ENCODE results near the gene BICD1. TPM values are rescaled to one million over a fixed set of nuclear protein-coding genes. Genes with fewer than 3 reads are reported as not detected.
"Not testable (repeated sequence)": the region's sequence is repeated elsewhere in the genome, so short reads cannot be mapped to it uniquely, and the experiment has no call there.

The BICD1 gene
- total RNA-seq, 4 donors from 2014 or later: 1.5 to 4.5 (median 2.4) TPM

- intact Hi-C loops (cut with DNase I; ENCODE audit: low total_unique reads): no loop called here
Measured at GRCh38 chr12:32091696-32092095, 15.0 kb upstream of the BICD1 start.

GRCh38 chr12:32098112-32098511 is 8.5 kb upstream of the BICD1 start:
- no peak for DNase-seq (ENCODE audit: low spot score in 2 of 2)
- no peak overlapping the region for H3K4me3 ChIP-seq (ENCODE audit: low read depth, poor library complexity, severe bottlenecking)
- TF ChIP-seq CTCF (IDR thresholded peaks at IDR 0.05) (no peak), POLR2A (IDR thresholded peaks at IDR 0.05) (no peak)
- intact Hi-C loops (cut with DNase I; ENCODE audit: low total_unique reads): no loop called here
- 84 to 88% methylated on average over 4 of the region's 4 CpGs for WGBS, 2 donors

More at GRCh38 chr12:32091696-32092095, 15.0 kb upstream of the BICD1 start:
- no peak overlapping the region for H3K4me3 ChIP-seq (ENCODE audit: low read depth, poor library complexity, severe bottlenecking)
- TF ChIP-seq POLR2A (IDR thresholded peaks at IDR 0.05) (no peak), CTCF (IDR thresholded peaks at IDR 0.05) (no peak)
- DNase-seq (ENCODE audit: low spot score in 2 of 2): no peak
- WGBS, 2 donors: 29 to 34% methylated on average over 1 of the region's 1 CpG

- intact Hi-C loops (cut with DNase I; ENCODE audit: low total_unique reads); DNase-seq (ENCODE audit: low spot score in 2 of 2); H3K4me3 ChIP-seq (ENCODE audit: low read depth, poor library complexity, severe bottlenecking): not testable (repeated sequence)
- whole genome bisulfite sequencing, 2 donors: 33% methylated on average over 1 of the region's 1 CpG; no CpG with 5 or more reads in 1 of the 2 donors
Measured at GRCh38 chr12:32099275-32099674, 7.4 kb upstream of the BICD1 start.

GRCh38 chr12:32100361-32100760 is 6.3 kb upstream of the BICD1 start:
- no peak overlapping the region for H3K4me3 ChIP-seq (ENCODE audit: low read depth, poor library complexity, severe bottlenecking)
- intact Hi-C loops (cut with DNase I; ENCODE audit: low total_unique reads): no loop called here
- TF ChIP-seq POLR2A (IDR thresholded peaks at IDR 0.05) (no peak), CTCF (IDR thresholded peaks at IDR 0.05) (no peak)
- no peak for DNase-seq (ENCODE audit: low spot score in 2 of 2)
- whole genome bisulfite sequencing, 2 donors: 85 to 90% methylated on average over 4 of the region's 4 CpGs

GRCh38 chr12:32100888-32101287 is 5.8 kb upstream of the BICD1 start:
- intact Hi-C loops (cut with DNase I; ENCODE audit: low total_unique reads): no loop called here
- 86 to 97% methylated on average over 5 of the region's 5 CpGs for WGBS, 2 donors
- no peak overlapping the region for H3K4me3 ChIP-seq (ENCODE audit: low read depth, poor library complexity, severe bottlenecking)
- DNase-seq (ENCODE audit: low spot score in 2 of 2): no peak
- TF ChIP-seq CTCF (IDR thresholded peaks at IDR 0.05) (no peak), POLR2A (IDR thresholded peaks at IDR 0.05) (no peak)

- no peak for TF ChIP-seq POLR2A (IDR thresholded peaks at IDR 0.05)
- no peak for TF ChIP-seq CTCF (IDR thresholded peaks at IDR 0.05)
- intact Hi-C loops (cut with DNase I; ENCODE audit: low total_unique reads): no loop called here
- no peak overlapping the region for H3K4me3 ChIP-seq (ENCODE audit: low read depth, poor library complexity, severe bottlenecking)
- 84 to 88% methylated on average over 3 of the region's 3 CpGs for WGBS, 2 donors
- DNase-seq (ENCODE audit: low spot score in 2 of 2): no peak
Measured at GRCh38 chr12:32102234-32102633, 4.4 kb upstream of the BICD1 start.
